CD4-positive, alpha-beta memory T cell (primary cell): Measurements from ENCODE around the gene CALML6. TPM values are rescaled to one million over a fixed set of nuclear protein-coding genes. Genes with fewer than 3 reads are reported as not detected.

Source experiments
- CTCF ChIA-PET: fragments of 350-600 bp; sonication (Branson Sonifier 250); formaldehyde crosslinking; loops from one replicate; lab custom pipeline; 2021; ENCODE audit warnings: inconsistent platforms; ENCODE audit not compliant: partially characterized antibody; lab: Charles Lee
- POLR2A ChIA-PET: fragments of 350-600 bp; sonication (Branson Sonifier 250); formaldehyde crosslinking; loops from one replicate; lab custom pipeline; 2021; ENCODE audit not compliant: partially characterized antibody; lab: Charles Lee
- DNase-seq, 5 donors: peaks; one replicate each; pipeline versions ENCODE4 v3.0.0 to v3.0.0-alpha.2; 2020 to 2022; ENCODE audit warnings: mixed read lengths in 1 of 5
- H3K27ac ChIP-seq: one replicate; pipeline ENCODE4 v1.7.0; 2013; ENCODE audit warnings: low read depth, low read length
- H3K27me3 ChIP-seq: 2 replicates; pipeline ENCODE4 v1.7.0; 2013; ENCODE audit warnings: mild to moderate bottlenecking, low read length, moderate library complexity; ENCODE audit not compliant: insufficient read depth
- H3K36me3 ChIP-seq: 2 replicates; pipeline ENCODE4 v1.7.0; 2013; ENCODE audit warnings: mild to moderate bottlenecking, low read length, moderate library complexity; ENCODE audit not compliant: insufficient read depth
- H3K4me1 ChIP-seq: 2 replicates; pipeline ENCODE4 v1.7.0; 2013; ENCODE audit warnings: mild to moderate bottlenecking, low read length, moderate library complexity; ENCODE audit not compliant: insufficient read depth
- H3K4me3 ChIP-seq, 2 donors: one replicate each; pipeline ENCODE4 v1.7.0; 2013; ENCODE audit warnings: low read length in 2 of 2, mild to moderate bottlenecking in 1 of 2
- H3K9me3 ChIP-seq, 2 donors: one replicate each; pipeline ENCODE4 v1.7.0; 2013; ENCODE audit warnings: low read length in 2 of 2, control low read depth in 1 of 2; ENCODE audit not compliant: control insufficient read depth in 1 of 2
- H3K27ac Mint-ChIP-seq, 7 donors: one replicate each; pipeline ENCODE4 v1.8.0; 2020 to 2021; ENCODE audit warnings: mixed read lengths in 7 of 7, mild to moderate bottlenecking in 6 of 7, inconsistent platforms in 3 of 7, moderate library complexity in 3 of 7
- H3K27me3 Mint-ChIP-seq, 2 donors: one replicate each; pipeline ENCODE4 v1.8.0; 2020 to 2021; ENCODE audit warnings: mixed read lengths in 2 of 2
- H3K36me3 Mint-ChIP-seq, 2 donors: one replicate each; pipeline ENCODE4 v1.8.0; 2020 to 2021; ENCODE audit warnings: mixed read lengths in 2 of 2, inconsistent platforms in 1 of 2, mild to moderate bottlenecking in 1 of 2
- H3K4me1 Mint-ChIP-seq, 4 donors: one replicate each; pipeline ENCODE4 v1.8.0; 2020 to 2021; ENCODE audit warnings: mixed read lengths in 4 of 4, mild to moderate bottlenecking in 1 of 4
- H3K4me3 Mint-ChIP-seq, 8 donors: one replicate each; pipeline ENCODE4 v1.8.0; 2020 to 2021; ENCODE audit warnings: mixed read lengths in 8 of 8, mild to moderate bottlenecking in 7 of 8, moderate library complexity in 6 of 8, inconsistent platforms in 3 of 8
- H3K9me3 Mint-ChIP-seq, 8 donors: one replicate each; pipeline ENCODE4 v1.8.0; 2020 to 2021; ENCODE audit warnings: mixed read lengths in 8 of 8, mild to moderate bottlenecking in 5 of 8, inconsistent platforms in 3 of 8, moderate library complexity in 1 of 8
- intact Hi-C: fragments of 100-400 bp; cut with micrococcal nuclease; formaldehyde crosslinking; loops from one replicate; pipeline ENCODE4 v1.15.1; 2023
- polyA plus RNA-seq, 2 donors: library from polyadenylated mRNA; unstranded; fragments of 300-500 nt; fragmentation: Illumina TruSeq; gene quantifications; one replicate each; pipeline ENCODE4 v1.2.3, GENCODE V29; 2021
- total RNA-seq, 2 experiments: library from RNA; stranded (reverse); gene quantifications; one replicate each; pipeline ENCODE4 v1.2.3, GENCODE V29; 2021

CALML6 gene
- total and polyA plus RNA-seq, 4 experiments from 2014 or later: 0.44 to 0.78 TPM; not detected in 2

- POLR2A ChIA-PET: interaction anchor here (0.7 kb wide), 1 partner anchor 99 kb away, joined by 3 read pairs; no protein-coding TSS in a partner anchor
Measured at GRCh38 chr1:1945782-1946393, 30.8 kb downstream of the CALML6 start.

GRCh38 chr1:1946540-1946939, 31.5 kb downstream of the CALML6 start:
- Mint-ChIP-seq H3K27me3 (peaks cover 4 to 7% of the 10 kb centered on the region in 2 donors), H3K4me1 (peaks cover 0 to 5% (median 2%) of the 10 kb centered on the region in 4 donors), H3K4me3 (no peak overlapping the region), H3K36me3 (no peaks in the 10 kb centered on the region), H3K9me3 (peaks cover 0 to 13% (median 3%) of the 10 kb centered on the region in 8 donors), H3K27ac (no peak overlapping the region)
- Histone ChIP-seq H3K9me3 (no peaks in the 10 kb centered on the region), H3K27me3 (no peaks in the 10 kb centered on the region), H3K27ac (no peak overlapping the region), H3K4me1 (peaks cover 4% of the 10 kb centered on the region), H3K36me3 (no peaks in the 10 kb centered on the region), H3K4me3 (no peak overlapping the region)
- no peak for DNase-seq
- ChIA-PET CTCF (interaction anchor here (1.2 to 2.1 kb wide), 3 partner anchors 10 to 98 kb away, joined by 3 to 12 read pairs (median 3); no protein-coding TSS in a partner anchor), POLR2A (interaction anchor here (0.7 kb wide), 1 partner anchor 98 kb away, joined by 3 read pairs; no protein-coding TSS in a partner anchor)
- intact Hi-C loops: no loop called here

More at GRCh38 chr1:1945782-1946393, 30.8 kb downstream of the CALML6 start:
- H3K36me3 Mint-ChIP-seq: no peaks in the 10 kb centered on the region
- Histone ChIP-seq H3K27me3 (no peaks in the 10 kb centered on the region), H3K4me1 (peaks cover 4% of the 10 kb centered on the region), H3K4me3 (no peak overlapping the region), H3K27ac (no peak overlapping the region), H3K36me3 (no peaks in the 10 kb centered on the region), H3K9me3 (no peaks in the 10 kb centered on the region)
- H3K9me3 Mint-ChIP-seq: peaks cover 0 to 7% (median 1%) of the 10 kb centered on the region in 8 donors
- peak overlapping the region in 1 of 8 donors; percentile 52 for H3K4me3 Mint-ChIP-seq
- no peak overlapping the region for H3K27ac Mint-ChIP-seq
- intact Hi-C loops: no loop called here
- H3K4me1 Mint-ChIP-seq: peaks cover 0 to 5% (median 2%) of the 10 kb centered on the region in 4 donors
- H3K27me3 Mint-ChIP-seq: peaks cover 3% of the 10 kb centered on the region in 2 donors
- CTCF ChIA-PET: interaction anchor here (1.5 to 2.1 kb wide), 2 partner anchors 11 to 99 kb away, joined by 3 to 12 read pairs; no protein-coding TSS in a partner anchor
- DNase-seq: no peak

- Mint-ChIP-seq H3K27me3 (peaks cover 4 to 7% of the 10 kb centered on the region in 2 donors), H3K27ac (no peak overlapping the region), H3K4me3 (no peak overlapping the region), H3K36me3 (no peaks in the 10 kb centered on the region), H3K4me1 (peaks cover 0 to 5% (median 2%) of the 10 kb centered on the region in 4 donors), H3K9me3 (peaks cover 0 to 13% (median 4%) of the 10 kb centered on the region in 8 donors)
- Histone ChIP-seq H3K27me3 (no peaks in the 10 kb centered on the region), H3K9me3 (no peaks in the 10 kb centered on the region), H3K4me1 (peaks cover 4% of the 10 kb centered on the region), H3K27ac (no peak overlapping the region), H3K36me3 (no peaks in the 10 kb centered on the region), H3K4me3 (no peak overlapping the region)
- no peak for DNase-seq
- ChIA-PET POLR2A (no interaction called here), CTCF (interaction anchor here (1.2 to 2.1 kb wide), 2 partner anchors 12 to 97 kb away, joined by 3 to 12 read pairs; no protein-coding TSS in a partner anchor)
- intact Hi-C loops: no loop called here
Measured at GRCh38 chr1:1947493-1947892, 32.4 kb downstream of the CALML6 start.

GRCh38 chr1:1948783-1949182, 33.7 kb downstream of the CALML6 start:
- Mint-ChIP-seq H3K4me1 (peaks cover 1 to 4% (median 2%) of the 10 kb centered on the region in 4 donors), H3K27ac (no peak overlapping the region)
- CTCF ChIA-PET: no interaction called here

GRCh38 chr1:1950940-1951339, 35.9 kb downstream of the CALML6 start:
- no peaks in the 10 kb centered on the region for H3K4me1 ChIP-seq
- CTCF ChIA-PET: no interaction called here
- no peak overlapping the region for H3K27ac ChIP-seq
- POLR2A ChIA-PET: no interaction called here
- H3K36me3 ChIP-seq: no peaks in the 10 kb centered on the region
- Mint-ChIP-seq H3K4me1 (peaks cover 0 to 8% (median 0%) of the 10 kb centered on the region in 4 donors), H3K27me3 (peaks cover 4 to 5% of the 10 kb centered on the region in 2 donors), H3K9me3 (peaks cover 0 to 13% (median 5%) of the 10 kb centered on the region in 8 donors), H3K36me3 (no peaks in the 10 kb centered on the region), H3K4me3 (no peak overlapping the region), H3K27ac (no peak overlapping the region)
- no peak for DNase-seq
- no peaks in the 10 kb centered on the region for H3K27me3 ChIP-seq
- intact Hi-C loops: no loop called here
- H3K4me3 ChIP-seq: no peak overlapping the region
- no peaks in the 10 kb centered on the region for H3K9me3 ChIP-seq

More at GRCh38 chr1:1948783-1949182, 33.7 kb downstream of the CALML6 start:
- intact Hi-C loops: no loop called here
- POLR2A ChIA-PET: no interaction called here
- Mint-ChIP-seq H3K4me3 (no peak overlapping the region), H3K27me3 (peaks cover 4 to 7% of the 10 kb centered on the region in 2 donors), H3K36me3 (no peaks in the 10 kb centered on the region), H3K9me3 (peaks cover 0 to 13% (median 4%) of the 10 kb centered on the region in 8 donors)
- Histone ChIP-seq H3K4me1 (peaks cover 4% of the 10 kb centered on the region), H3K36me3 (no peaks in the 10 kb centered on the region), H3K4me3 (no peak overlapping the region), H3K27me3 (no peaks in the 10 kb centered on the region), H3K27ac (no peak overlapping the region), H3K9me3 (no peaks in the 10 kb centered on the region)
- DNase-seq: no peak

- ChIA-PET CTCF (interaction anchor here (1.3 kb wide), 1 partner anchor 91 kb away, joined by 4 read pairs; no protein-coding TSS in a partner anchor), POLR2A (no interaction called here)
- Histone ChIP-seq H3K27me3 (peaks cover 7% of the 10 kb centered on the region), H3K9me3 (no peaks in the 10 kb centered on the region), H3K4me1 (no peaks in the 10 kb centered on the region), H3K36me3 (no peaks in the 10 kb centered on the region), H3K4me3 (no peak overlapping the region), H3K27ac (no peak overlapping the region)
- peaks cover 0 to 8% (median 0%) of the 10 kb centered on the region in 4 donors for H3K4me1 Mint-ChIP-seq
- DNase-seq: no peak
- peaks cover 6 to 8% of the 10 kb centered on the region in 2 donors for H3K27me3 Mint-ChIP-seq
- H3K4me3 Mint-ChIP-seq: no peak overlapping the region
- H3K9me3 Mint-ChIP-seq: peaks cover 0 to 13% (median 5%) of the 10 kb centered on the region in 8 donors
- intact Hi-C loops: no loop called here
- peak overlapping the region in 1 of 7 donors; percentile 13 for H3K27ac Mint-ChIP-seq
- H3K36me3 Mint-ChIP-seq: no peaks in the 10 kb centered on the region
Measured at GRCh38 chr1:1954015-1954414, 39.0 kb downstream of the CALML6 start.

GRCh38 chr1:1954831-1955441, 39.9 kb downstream of the CALML6 start:
- ChIA-PET CTCF (interaction anchor here (1.3 kb wide), 1 partner anchor 90 kb away, joined by 4 read pairs; no protein-coding TSS in a partner anchor), POLR2A (no interaction called here)
- Mint-ChIP-seq H3K9me3 (peaks cover 0 to 11% (median 4%) of the 10 kb centered on the region in 8 donors), H3K4me3 (no peak overlapping the region), H3K27me3 (peaks cover 10% of the 10 kb centered on the region in 2 donors), H3K27ac (peak overlapping the region in 1 of 7 donors; percentile 81), H3K36me3 (no peaks in the 10 kb centered on the region), H3K4me1 (peaks cover 0 to 8% (median 0%) of the 10 kb centered on the region in 4 donors)
- H3K9me3 ChIP-seq: no peaks in the 10 kb centered on the region
- H3K27ac ChIP-seq: no peak overlapping the region
- intact Hi-C loops: no loop called here
- H3K4me1 ChIP-seq: no peaks in the 10 kb centered on the region
- DNase-seq: no peak
- H3K4me3 ChIP-seq: no peak overlapping the region
- H3K36me3 ChIP-seq: no peaks in the 10 kb centered on the region
- H3K27me3 ChIP-seq: peaks cover 7% of the 10 kb centered on the region
